ENCODE data around the gene NPAS3.
A peak's percentile ranks its signal among the peaks of the same experiment; 100 is the strongest.

The NPAS3 gene

GRCh38 chr14:33290641-33291040, 352.0 kb downstream of the NPAS3 start:
- H3K4me3 ChIP-seq = no peak overlapping the region
- no peak overlapping the region for H3K9ac ChIP-seq

DNA sequence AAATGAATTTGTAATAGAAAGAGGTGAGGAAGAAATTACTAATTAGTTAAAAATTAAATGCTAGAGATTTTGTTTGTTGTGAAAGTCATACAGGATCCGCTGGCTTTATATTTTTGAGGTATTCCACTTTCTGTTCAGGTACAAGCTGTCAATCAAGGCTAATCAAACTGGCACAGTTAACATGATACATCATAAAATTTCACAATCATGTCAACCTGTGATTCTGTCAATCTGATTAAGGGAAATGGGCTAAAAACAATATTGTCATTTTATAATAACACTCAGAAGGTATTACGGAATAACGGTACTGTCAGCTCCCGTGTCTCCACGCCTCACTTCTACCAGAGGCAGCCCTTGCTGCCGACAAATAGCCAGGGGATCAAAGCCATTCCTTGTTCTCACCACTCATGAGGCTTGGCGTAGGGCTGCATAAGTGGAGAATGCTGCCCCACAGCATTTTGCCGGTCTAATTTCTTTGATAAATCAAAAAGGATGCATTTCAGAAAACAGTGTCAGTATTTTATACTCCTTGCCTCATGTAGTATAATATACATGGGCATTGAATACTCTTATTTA, 352.9 kb downstream of the NPAS3 start:
- Histone ChIP-seq H3K9me3 (replicated peaks in 1 of 11) (no peaks in the 10 kb centered on the region), H3K9ac (no peak overlapping the region), H3K27me3 (no peaks in the 10 kb centered on the region), H3K36me3 (no peaks in the 10 kb centered on the region), H3K4me3 (no peak overlapping the region), H3K4me2 (no peak overlapping the region), H3K27ac (no peak overlapping the region), H3K4me1 (peaks cover 6 to 12% (median 10%) of the 10 kb centered on the region in 10 experiments; a peak in 17 of 20 replicates), H4K20me1 (no peaks in the 10 kb centered on the region)
- TF ChIP-seq Cebpa-rat (IDR thresholded peaks at IDR 0.05) = no peak

More at GRCh38 chr14:33290641-33291040, 352.0 kb downstream of the NPAS3 start:
- TF ChIP-seq Cebpa-rat (IDR thresholded peaks at IDR 0.05) = no peak
- Histone ChIP-seq H4K20me1 (no peaks in the 10 kb centered on the region), H3K9me3 (replicated peaks in 1 of 11) (no peaks in the 10 kb centered on the region), H3K27me3 (no peaks in the 10 kb centered on the region), H3K36me3 (no peaks in the 10 kb centered on the region), H3K27ac (0 out of 22 replicates have a peak overlapping the region, but pooled peaks of 1 of the 11 experiments have one; percentile 3), H3K4me1 (peaks cover 6 to 12% (median 10%) of the 10 kb centered on the region in 10 experiments; a peak in 17 of 20 replicates), H3K4me2 (peak overlapping the region in 9 of 11 experiments; percentile 11 to 64 (median 27); a peak in 14 of 22 replicates)

DNA sequence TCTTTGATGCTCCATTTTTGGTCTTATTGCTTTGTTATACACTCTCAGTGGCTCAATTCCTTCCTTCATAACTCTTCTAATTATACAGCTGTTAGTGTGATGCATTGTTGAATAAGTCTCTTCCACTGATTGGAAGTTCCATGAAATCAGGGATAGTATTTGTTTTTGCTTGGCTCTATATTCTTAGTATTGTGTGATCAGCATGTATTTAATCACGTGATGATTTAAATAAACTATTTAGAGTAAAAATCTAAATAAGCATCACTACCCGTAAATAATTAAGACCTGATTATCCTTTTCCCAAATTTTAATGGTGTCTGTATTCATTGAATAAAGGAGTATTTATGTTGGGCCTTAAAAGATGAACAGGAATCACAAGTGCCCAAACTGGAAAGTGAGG, 355.7 kb downstream of the NPAS3 start:
- Histone ChIP-seq H3K4me2 (no peak overlapping the region), H3K36me3 (no peaks in the 10 kb centered on the region), H4K20me1 (no peaks in the 10 kb centered on the region), H3K9me3 (replicated peaks in 1 of 11) (no peaks in the 10 kb centered on the region), H3K9ac (no peak overlapping the region), H3K4me1 (peaks cover 6 to 12% (median 10%) of the 10 kb centered on the region in 10 experiments; a peak in 17 of 20 replicates), H3K4me3 (no peak overlapping the region), H3K27ac (no peak overlapping the region), H3K27me3 (no peaks in the 10 kb centered on the region)
- no peak for TF ChIP-seq Cebpa-rat (IDR thresholded peaks at IDR 0.05)

GRCh38 chr14:33297565-33297964, 358.9 kb downstream of the NPAS3 start:
- Histone ChIP-seq H3K4me2 (no peak overlapping the region), H3K9ac (no peak overlapping the region), H3K36me3 (no peaks in the 10 kb centered on the region), H3K4me3 (no peak overlapping the region), H3K27me3 (no peaks in the 10 kb centered on the region), H3K4me1 (no peaks in the 10 kb centered on the region), H4K20me1 (no peaks in the 10 kb centered on the region), H3K27ac (no peak overlapping the region), H3K9me3 (replicated peaks in 1 of 11) (no peaks in the 10 kb centered on the region)
- TF ChIP-seq Cebpa-rat (IDR thresholded peaks at IDR 0.05) = no peak

- H3K9ac ChIP-seq = no peak overlapping the region
- no peaks in the 10 kb centered on the region for H3K9me3 ChIP-seq (replicated peaks in 1 of 11)
- H3K36me3 ChIP-seq = no peaks in the 10 kb centered on the region
- no peak overlapping the region for H3K27ac ChIP-seq
- no peak overlapping the region for H3K4me2 ChIP-seq
- H3K4me3 ChIP-seq = no peak overlapping the region
- H3K27me3 ChIP-seq = no peaks in the 10 kb centered on the region
- H3K4me1 ChIP-seq = peaks cover 0 to 5% (median 0%) of the 10 kb centered on the region in 10 experiments; a peak in 1 of 20 replicates
- no peak for TF ChIP-seq Cebpa-rat (IDR thresholded peaks at IDR 0.05)
- no peaks in the 10 kb centered on the region for H4K20me1 ChIP-seq
Observed at GRCh38 chr14:33307691-33308251, 369.1 kb downstream of the NPAS3 start.

DNA sequence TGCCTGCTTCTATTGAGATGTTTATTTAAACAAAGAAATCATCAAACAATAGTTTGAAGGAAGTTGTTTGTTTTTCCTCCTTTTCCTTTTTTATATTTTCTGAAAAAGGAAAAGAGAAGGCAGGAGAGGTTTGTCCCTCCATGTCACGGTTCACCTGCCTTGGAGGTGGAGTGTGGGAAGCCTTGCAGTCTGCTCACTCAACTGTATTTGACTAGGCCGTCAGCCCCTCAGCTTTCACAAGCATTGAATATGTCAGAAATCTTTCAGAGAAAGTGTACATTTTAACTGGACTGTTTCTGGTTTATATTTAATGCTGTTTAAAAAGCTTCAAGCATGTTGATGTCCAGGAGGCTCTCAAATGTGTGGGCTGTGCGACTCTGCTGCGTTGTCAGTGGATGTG, 370.4 kb downstream of the NPAS3 start:
- Histone ChIP-seq H3K27me3 (no peaks in the 10 kb centered on the region), H3K4me1 (peaks cover 0 to 5% (median 0%) of the 10 kb centered on the region in 10 experiments; a peak in 1 of 20 replicates), H3K36me3 (no peaks in the 10 kb centered on the region), H3K4me2 (no peak overlapping the region), H3K9me3 (replicated peaks in 1 of 11) (no peaks in the 10 kb centered on the region), H3K4me3 (no peak overlapping the region), H3K27ac (no peak overlapping the region), H3K9ac (no peak overlapping the region), H4K20me1 (no peaks in the 10 kb centered on the region)
- no peak for TF ChIP-seq Cebpa-rat (IDR thresholded peaks at IDR 0.05)

DNA sequence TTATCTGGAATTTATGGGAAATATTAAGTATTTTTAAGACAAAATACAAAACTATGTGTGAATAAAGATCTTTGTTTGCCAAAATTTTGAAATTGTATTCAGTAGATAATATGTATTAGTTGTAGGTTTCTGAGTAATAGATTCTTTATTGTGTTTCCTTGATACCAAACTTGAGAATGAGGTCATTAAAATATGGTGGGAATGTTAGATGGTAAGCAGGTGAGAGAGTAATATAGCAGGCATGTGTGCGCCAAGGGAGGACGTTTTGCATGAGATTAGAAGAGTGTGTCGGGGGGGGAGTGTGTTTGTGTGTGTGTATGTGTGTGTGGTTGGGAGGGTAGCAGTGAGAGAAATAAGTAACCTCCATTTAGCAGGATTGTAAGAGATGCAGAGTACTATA, 376.5 kb downstream of the NPAS3 start:
- Histone ChIP-seq H3K27me3 (no peaks in the 10 kb centered on the region), H3K4me3 (no peak overlapping the region), H3K9me3 (replicated peaks in 1 of 11) (no peaks in the 10 kb centered on the region; a peak in 1 of 22 replicates), H3K4me2 (no peak overlapping the region), H3K4me1 (no peaks in the 10 kb centered on the region), H3K27ac (no peak overlapping the region), H3K36me3 (no peaks in the 10 kb centered on the region), H3K9ac (no peak overlapping the region), H4K20me1 (no peaks in the 10 kb centered on the region)
- TF ChIP-seq Cebpa-rat (IDR thresholded peaks at IDR 0.05) = no peak

DNA sequence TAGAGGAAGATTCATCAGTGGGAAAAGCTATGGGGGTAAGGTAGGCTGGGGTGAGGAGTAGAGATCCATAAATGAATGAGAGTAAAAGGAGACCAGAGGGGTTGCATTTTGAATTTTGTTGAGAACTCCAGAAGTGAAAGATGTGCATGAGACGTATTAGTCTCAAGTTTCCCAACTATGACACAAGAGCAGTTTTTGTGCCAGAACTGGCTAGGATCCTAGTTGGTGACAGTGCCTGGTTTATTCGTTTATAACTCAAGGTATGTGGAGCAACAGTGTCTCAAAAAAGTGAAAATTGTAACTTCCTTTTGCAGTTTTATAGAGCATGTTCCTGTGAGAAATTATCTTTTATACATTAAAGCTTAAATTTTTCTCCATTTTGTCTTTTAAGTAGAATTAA, 377.0 kb downstream of the NPAS3 start:
- no peak for TF ChIP-seq Cebpa-rat (IDR thresholded peaks at IDR 0.05)
- Histone ChIP-seq H3K4me1 (no peaks in the 10 kb centered on the region), H3K36me3 (no peaks in the 10 kb centered on the region), H3K4me3 (no peak overlapping the region), H3K4me2 (no peak overlapping the region), H3K27me3 (no peaks in the 10 kb centered on the region), H3K9ac (no peak overlapping the region), H3K27ac (no peak overlapping the region), H4K20me1 (no peaks in the 10 kb centered on the region), H3K9me3 (replicated peaks in 1 of 11) (no peaks in the 10 kb centered on the region; a peak in 1 of 22 replicates)

DNA sequence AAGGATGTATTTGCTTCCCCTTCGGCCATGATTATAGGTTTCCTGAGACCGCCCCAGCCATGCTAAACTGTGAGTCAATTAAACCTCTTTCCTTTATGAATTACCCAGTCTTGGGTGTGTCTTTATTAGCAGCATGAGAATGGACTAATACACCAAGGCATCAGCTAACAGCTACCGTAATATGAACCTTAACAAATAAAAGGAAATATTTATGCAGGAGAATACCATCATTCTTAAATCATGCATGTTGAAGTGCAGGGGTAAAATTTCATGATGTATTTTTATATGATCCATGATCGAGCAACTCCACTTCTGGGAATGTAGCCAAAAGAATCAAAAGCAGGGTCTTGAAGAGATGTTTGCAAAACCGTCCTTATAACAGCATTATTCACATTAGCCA, 379.0 kb downstream of the NPAS3 start:
- no peak overlapping the region for H3K4me3 ChIP-seq
- H3K4me2 ChIP-seq = no peak overlapping the region
- no peak for TF ChIP-seq Cebpa-rat (IDR thresholded peaks at IDR 0.05)
- H3K4me1 ChIP-seq = no peaks in the 10 kb centered on the region
- no peak overlapping the region for H3K9ac ChIP-seq
- no peaks in the 10 kb centered on the region; a peak in 1 of 22 replicates for H3K9me3 ChIP-seq (replicated peaks in 1 of 11)
- no peaks in the 10 kb centered on the region for H3K27me3 ChIP-seq
- no peak overlapping the region for H3K27ac ChIP-seq
- no peaks in the 10 kb centered on the region for H3K36me3 ChIP-seq
- no peaks in the 10 kb centered on the region for H4K20me1 ChIP-seq

DNA sequence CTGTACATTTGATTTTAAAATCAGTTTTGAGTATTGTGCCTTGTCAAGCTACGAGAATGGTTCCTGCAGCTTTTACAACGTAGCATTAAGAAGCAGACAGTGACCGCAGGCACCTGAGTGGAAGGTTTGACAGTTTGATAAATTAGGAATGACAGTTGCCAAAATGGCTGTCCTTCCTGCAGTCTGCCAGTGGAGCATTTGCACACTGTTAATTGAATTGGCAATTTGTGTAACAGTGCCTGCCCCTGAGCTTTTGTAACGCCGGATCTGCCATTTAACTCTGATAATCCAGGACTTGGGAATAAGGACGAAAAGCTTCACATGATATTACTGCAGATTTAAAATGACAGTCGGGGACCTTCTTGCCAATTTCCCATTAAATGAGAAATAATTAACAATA, 385.3 kb downstream of the NPAS3 start:
- Histone ChIP-seq H3K4me2 (no peak overlapping the region), H3K27me3 (no peaks in the 10 kb centered on the region), H3K9me3 (replicated peaks in 1 of 11) (no peaks in the 10 kb centered on the region), H3K4me1 (peaks cover 0 to 8% (median 0%) of the 10 kb centered on the region in 10 experiments; a peak in 2 of 20 replicates), H4K20me1 (no peaks in the 10 kb centered on the region), H3K4me3 (no peak overlapping the region), H3K27ac (no peak overlapping the region), H3K9ac (no peak overlapping the region), H3K36me3 (no peaks in the 10 kb centered on the region)
- no peak for TF ChIP-seq Cebpa-rat (IDR thresholded peaks at IDR 0.05)

Data from BLaER1 treated with 17β-estradiol and CSF1 and Interleukin-3, amounts not matched to agents 10 nM and 100 nM (cell line).